Stimulated activated CD4-positive, alpha-beta T cell treated with anti-CD3 and anti-CD28 coated beads, TNF-alpha, amount 100 ng/mL, for 48 hours (primary cell): Measurements from ENCODE around the gene C1orf232.

Experiments
- DNase-seq, 3 donors: peaks; one replicate each; pipeline ENCODE4 v3.0.0-alpha.2; 2020; ENCODE audit warnings: low read depth in 3 of 3

C1orf232 gene

DNA sequence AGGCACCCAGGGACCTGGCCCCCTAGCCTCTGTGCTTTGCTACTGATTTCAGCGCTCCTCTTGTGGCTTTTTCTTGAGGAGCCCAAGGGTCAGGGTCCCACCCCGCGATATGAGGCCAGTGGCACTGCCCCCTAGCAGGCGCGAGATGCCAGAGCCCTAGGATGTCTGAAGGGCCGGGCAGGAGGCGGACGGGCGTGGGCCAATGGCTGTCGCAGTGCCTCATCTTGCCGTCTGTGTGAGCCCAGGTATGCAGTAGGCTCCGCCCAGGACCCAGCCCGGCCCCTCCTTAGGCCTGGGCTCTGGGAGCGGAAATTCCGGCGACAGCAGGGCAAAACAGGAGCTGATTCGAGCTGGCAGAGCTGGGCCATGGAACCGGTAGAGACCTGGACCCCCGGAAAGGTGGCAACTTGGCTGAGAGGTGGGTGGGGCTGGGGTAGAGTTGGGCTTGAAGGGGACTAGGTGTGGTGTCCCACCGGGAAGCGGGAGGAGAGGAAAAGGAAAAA lies 8.5 kb upstream of the C1orf232 start, which contains the start of gene CNKSR1:
TSS of gene CNKSR1 (plus strand) at position 310 of the 503 bp plus-strand sequence. CDS start at position 367, 57 bp downstream.
- DNase-seq = no peak

DNA sequence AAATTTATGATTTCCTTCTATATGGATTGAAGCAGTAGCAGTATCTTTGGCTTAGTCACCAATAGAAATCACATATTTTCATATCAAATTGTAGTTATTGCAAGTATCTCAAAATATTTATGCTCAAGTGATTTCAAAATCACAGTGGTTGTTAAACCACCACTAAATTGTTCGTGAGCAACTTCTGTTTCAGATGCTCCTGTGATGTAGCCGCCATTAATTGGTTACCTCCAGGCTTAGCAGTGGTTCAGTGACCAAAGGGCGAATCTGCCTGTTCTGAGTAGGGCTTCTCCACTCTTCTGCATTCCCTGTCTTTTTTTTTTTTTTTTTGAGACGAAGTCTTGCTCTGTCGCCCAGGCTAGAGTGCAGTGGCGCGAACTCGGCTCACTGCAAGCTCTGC lies 6.6 kb upstream of the C1orf232 start:
- no peak for DNase-seq

DNA sequence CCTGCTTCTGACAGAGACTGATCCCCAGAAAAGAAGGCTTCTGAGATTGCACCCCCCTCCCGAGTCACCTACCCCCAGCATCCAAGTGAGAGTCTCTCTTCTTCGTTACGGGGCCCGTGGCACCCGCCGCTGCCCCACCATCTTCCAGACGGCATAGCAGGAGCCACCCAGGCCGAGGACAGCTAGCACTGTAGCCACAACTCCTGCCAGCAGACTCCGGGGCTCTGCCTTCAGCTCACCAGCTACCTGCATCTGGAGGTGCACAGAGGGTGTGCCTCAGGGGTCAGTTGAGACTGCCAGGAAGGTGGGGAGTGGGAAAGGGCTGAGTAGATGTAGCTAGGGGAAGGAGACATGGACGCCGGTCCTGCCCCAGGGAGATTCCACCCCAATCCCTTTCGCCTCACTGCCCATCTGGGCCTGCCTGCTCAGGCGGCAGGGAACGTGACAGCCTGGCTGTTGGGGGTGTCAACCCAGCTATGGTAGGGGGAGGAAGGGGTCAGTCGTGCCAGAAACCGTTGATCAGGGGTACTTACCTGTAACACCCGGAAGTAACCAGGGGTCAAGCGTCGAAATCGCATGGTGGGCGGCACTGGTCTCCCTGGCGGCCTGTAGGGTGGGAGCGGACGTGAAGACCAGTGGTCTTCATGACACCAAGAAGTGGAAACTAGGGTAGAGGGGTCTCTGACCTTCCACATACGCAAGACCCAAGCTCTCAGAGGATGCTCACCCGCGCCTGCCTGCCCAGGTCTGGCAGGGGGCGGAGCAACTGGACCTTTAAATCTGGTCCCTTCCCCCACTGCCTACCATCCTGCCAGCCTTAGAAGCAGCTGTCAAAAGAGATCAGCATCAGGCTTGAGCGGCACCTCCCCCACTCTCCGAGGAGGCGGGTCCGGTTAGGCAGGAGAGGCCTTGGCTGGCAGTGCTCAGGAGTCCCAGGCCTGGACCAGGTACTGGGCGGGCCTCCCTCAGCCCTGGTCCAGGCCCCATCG lies 2.6 kb upstream of the C1orf232 start, which contains the start of gene ZNF593OS:
TSS of gene ZNF593OS (minus strand) at position 749 of the 989 bp plus-strand sequence. CDS start at position 578, 171 bp downstream.
- no peak for DNase-seq

DNA sequence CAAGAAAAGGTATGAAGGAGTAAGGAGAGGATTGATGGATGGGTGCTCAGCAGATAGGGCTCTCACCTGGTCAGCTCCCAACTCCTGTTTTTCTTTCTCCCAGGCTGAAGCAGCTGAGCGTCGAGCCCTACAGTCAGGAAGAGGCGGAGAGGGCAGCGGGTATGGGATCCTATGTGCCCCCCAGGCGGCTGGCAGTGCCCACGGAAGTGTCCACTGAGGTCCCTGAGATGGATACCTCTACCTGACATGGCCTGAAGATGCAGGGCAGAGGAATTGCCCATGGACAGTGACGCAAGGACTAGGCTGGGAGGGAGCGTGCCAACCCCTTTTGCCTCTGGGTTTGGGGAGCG lies 1.7 kb upstream of the C1orf232 start:
- no peak for DNase-seq

DNA sequence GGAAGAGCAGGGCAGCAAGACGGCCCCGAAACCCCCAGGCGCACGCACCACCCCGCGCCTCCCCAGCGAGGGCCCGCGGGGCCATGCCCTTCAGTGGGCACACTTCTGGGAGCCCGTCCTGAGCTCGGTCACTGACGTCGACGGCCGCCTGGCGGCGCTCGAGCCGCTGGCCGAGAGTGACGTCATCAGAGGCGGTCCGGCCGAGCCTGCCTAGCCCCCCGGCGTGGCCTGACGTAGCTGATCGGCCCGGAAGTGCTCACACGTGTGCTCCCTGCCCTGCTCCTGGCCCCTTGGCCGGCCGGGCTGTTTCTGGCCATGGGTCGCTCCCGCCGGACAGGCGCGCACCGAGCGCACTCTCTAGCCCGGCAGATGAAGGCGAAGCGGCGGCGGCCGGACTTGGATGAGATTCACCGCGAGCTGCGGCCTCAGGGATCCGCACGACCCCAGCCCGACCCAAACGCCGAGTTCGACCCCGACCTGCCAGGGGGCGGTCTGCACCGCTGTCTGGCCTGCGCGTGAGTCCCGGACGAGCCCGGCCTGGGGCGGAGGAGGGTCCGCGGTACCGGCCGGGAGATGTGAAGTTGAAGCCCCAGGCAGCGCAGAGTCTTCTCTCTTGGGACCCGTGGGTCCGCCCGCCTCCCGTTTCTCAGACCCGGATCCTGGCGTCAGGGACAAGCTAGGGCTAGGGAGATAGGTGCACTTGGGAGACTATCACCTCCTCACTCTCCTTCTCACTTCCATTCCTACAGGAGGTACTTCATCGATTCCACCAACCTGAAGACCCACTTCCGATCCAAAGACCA lies 1.1 kb upstream of the C1orf232 start, which contains the start of gene ZNF593:
TSS of gene ZNF593 (plus strand) at position 240 of the 803 bp plus-strand sequence. CDS start at position 316, 76 bp downstream.
- peak; percentile 83 to 86 (median 84) for DNase-seq

- no peak for DNase-seq
Observed at GRCh38 chr1:26169198-26169554, 413 bp upstream of the C1orf232 start.

DNA sequence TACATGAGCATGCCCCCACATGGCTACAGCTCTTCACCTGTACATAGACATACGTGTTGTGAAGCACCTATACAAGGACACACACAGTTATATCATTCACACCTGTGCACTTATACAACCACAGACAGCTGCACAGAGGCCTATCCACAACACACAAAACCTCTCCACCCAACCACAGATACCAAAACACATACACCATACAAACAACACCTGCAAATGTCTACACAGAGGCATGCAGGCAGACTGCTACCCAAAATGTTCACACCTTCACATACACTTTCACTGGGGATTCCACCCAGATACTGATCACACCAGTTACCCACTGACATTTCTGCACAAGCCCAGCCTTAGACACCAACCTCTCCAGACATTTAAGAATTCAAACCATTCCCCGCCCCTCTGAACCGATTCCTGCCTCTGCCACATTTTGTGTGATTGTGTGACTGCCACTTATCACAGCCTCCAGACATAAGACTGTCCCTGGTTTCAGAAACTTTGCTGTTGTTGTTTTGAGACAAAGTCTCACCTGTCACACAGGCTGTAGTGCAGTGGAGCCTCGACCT lies 2.0 kb downstream of the C1orf232 start:
- DNase-seq = no peak

- no peak for DNase-seq
Observed at GRCh38 chr1:26164861-26165842, 3.6 kb downstream of the C1orf232 start.

- DNase-seq = peak in 2 of 3 donors; percentile 18 to 50
Observed at GRCh38 chr1:26164036-26164860, 4.5 kb downstream of the C1orf232 start.

DNA sequence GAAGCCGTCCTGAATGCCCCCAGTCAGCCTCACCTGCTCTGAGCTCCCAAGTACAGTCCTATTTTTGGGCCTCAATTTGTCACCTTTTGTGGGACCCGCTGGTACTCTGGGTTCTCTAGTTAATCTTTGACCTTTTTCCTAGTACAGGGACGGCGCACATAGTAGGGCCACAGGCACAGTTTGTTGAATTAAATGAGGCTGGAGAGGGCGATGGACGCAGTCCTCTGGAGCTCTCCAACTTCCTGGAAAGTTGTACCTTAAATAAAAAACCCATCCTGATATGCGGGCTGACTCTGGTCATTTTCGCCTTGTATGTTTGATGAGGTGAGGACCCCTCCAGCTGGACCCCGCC lies 5.1 kb downstream of the C1orf232 start:
- DNase-seq = no peak

DNA sequence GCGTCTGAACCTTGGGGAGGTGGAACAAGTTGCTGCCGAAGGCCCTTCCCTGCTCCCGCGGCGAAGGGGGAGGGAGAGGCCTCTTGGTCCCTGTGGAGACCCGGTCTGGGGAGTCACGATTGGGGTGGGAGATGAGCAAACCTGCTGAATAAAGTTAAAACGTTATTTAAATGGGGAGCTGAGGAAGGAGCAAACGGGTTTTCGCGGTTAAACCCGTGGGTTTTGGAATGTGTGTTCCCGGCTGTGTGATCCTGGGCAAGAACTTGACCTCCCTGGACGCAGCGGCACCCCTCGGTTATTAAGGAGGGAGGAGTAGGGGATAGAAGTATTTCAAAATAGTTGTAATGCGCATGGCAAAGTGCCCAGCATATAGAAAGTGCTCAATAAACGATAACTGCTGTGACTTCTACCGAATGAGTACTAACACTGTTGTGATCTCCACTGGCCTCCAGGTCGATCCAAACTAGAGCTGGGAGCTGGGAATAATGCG lies 6.5 kb downstream of the C1orf232 start:
- DNase-seq = no peak

DNA sequence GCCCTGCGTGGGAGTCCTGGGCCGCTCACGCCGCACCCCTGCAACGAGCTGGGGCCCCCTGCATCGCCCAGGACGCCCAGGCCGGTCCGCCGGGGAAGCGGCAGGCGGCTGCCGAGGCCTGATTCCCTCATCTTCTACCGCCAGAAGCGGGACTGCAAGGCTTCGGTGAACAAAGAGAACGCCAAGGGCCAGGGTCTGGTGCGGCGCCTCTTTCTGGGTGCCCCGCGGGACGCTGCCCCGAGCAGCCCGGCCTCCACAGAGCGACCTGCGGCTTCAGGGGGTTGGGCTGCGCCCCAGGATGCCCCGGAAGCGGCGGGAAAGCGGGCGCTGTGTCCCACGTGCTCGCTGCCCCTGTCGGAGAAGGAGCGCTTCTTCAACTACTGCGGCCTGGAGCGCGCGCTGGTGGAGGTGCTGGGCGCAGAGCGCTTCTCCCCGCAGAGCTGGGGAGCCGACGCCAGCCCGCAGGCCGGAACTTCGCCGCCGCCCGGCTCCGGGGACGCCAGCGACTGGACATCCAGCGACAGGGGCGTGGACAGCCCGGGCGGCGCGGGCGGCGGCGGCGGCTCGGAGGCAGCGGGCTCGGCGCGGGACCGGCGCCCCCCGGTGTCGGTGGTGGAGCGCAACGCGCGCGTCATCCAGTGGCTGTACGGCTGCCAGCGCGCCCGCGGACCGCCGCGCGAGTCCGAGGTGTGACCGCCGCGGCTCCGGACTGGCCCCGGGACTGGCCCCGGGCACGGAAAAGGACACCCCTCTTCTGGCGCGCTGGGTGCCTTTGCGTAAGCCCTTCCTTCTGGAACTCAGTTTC lies 7.1 kb downstream of the C1orf232 start:
- DNase-seq = peak in 1 of 3 donors; percentile 33

DNA sequence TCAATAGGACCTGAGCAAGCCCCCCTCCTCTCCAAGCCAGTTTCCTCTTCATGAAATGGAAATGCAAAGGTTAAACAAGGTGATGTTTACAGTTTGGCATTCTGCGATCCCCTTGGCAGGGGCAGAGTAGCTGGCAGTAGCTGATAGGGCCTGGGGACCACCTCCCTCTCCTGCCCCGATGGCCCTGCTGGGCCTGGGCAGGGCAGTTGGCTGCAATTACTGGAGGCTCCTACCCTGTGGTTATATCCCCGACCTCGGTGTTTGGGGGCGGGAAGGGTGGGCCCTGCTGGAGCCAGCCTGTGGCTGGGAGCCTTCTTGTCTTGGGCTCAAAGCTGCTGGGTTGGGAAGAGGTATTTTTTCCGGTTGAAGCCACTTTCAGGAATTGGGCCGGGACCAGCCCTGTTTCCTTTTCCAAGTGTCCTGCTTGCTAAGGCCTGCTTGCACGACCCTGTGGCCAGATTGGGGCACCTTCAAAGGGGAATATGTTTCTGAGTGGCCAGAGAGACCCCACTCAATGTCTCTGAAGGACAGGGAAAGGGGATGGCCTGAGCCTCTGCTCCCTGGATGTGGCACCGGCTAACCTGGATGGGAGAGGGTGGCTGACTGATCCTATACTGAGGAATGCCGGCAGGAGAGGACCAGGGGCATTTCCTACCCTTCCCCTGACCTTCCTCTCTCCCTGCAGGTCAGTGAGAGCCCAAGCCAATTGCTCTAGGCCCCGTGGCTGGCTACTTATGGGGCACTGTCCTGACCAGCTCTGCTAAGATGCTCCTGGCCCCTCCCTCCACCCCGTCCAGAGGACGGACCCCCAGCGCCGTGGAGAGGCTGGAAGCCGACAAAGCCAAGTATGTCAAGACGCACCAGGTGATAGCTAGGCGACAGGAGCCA lies 8.0 kb downstream of the C1orf232 start:
- DNase-seq = no peak

DNA sequence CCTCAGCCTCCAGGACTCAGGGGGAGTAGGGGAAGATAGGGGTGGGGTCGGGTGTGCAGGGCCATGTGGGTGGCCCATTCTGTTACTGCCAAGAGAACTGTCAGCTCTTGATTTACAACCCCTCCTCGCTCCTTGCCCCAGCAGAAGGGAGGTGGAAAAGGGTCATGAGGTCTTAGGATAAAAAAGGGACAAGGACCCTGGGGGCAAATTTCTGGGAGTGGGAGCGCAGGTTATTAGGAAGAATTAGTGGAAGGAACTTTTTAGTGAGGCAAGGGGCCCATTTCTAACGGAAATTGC lies 9.1 kb downstream of the C1orf232 start:
- DNase-seq = no peak

GRCh38 chr1:26158908-26159742 lies 9.6 kb downstream of the C1orf232 start, which contains the start of gene FAM110D:
Gene FAM110D, plus strand, starts transcription at chr1:26159079. Its CDS starts 2,213 bp downstream, at chr1:26161292.
- no peak for DNase-seq

DNA sequence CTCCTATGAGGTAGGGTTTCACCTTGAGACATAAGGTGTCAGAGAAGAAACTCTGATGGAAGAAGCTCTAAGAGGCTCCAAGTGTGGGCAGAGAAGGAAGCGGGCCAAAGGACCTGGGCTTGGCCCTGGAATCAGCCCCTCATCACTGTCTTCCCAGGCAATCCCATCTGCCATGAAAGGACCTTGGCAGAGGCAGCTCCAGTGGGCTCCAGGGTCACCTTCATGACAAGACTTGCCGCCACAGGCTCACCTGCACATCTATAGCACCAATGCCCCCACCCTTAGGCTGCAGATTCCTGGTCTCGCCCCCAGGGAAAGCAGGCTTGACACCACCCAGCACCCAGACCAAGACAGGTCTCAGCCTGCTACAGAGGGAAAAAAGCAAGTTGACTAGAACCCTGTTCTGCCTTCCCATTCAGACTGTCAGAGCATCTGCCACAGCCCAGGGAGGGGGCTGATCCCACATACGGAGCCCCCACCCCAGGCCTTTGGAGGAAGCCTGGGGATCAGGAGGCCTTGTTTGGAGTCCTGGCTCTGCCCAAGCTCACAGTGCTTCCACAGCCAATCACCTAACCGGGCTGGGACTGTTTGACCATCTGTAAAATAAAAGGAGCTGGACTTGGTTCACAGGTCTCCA lies 10.4 kb downstream of the C1orf232 start:
- no peak for DNase-seq
